Transverse colon (tissue), 4 donors: ENCODE data around the gene CCDC71. TPM values are rescaled to one million over a fixed set of nuclear protein-coding genes. Genes with fewer than 3 reads are reported as not detected.

Source experiments
- DNase-seq: peaks from one replicate; pipeline ENCODE4 v3.0.0-alpha.2; 2019
- H3K27ac ChIP-seq, 4 donors: fragments of 200-600 bp; sonication (generic); 2 replicates each; pipeline ENCODE4 v1.5.1; 2016 to 2018; ENCODE audit warnings: inconsistent platforms in 4 of 4
- H3K27me3 ChIP-seq: fragments of 200-600 bp; sonication (generic); 2 replicates; pipeline ENCODE4 v1.5.1; 2017; ENCODE audit warnings: inconsistent platforms
- H3K36me3 ChIP-seq, 4 donors: fragments of 200-600 bp; sonication (generic); 2 replicates each; pipeline ENCODE4 v1.5.1; 2017 to 2019; ENCODE audit warnings: inconsistent platforms in 4 of 4
- H3K4me1 ChIP-seq, 4 donors: fragments of 200-600 bp; sonication (generic); 2 replicates each; pipeline ENCODE4 v1.5.1; 2017 to 2020; ENCODE audit warnings: inconsistent platforms in 4 of 4
- H3K4me3 ChIP-seq, 4 donors: fragments of 200-600 bp; sonication (generic); 1 replicate in 1 of 4; 2 replicates in 3 of 4; pipeline versions ENCODE4 v1.5.1 to v1.6.1; 2017 to 2019; ENCODE audit warnings: inconsistent platforms in 4 of 4
- H3K9me3 ChIP-seq, 2 donors: fragments of 200-600 bp; sonication (generic); 2 replicates each; pipeline ENCODE4 v1.5.1; 2017 to 2019; ENCODE audit warnings: inconsistent platforms in 2 of 2
- EP300 ChIP-seq: sonication (generic); formaldehyde crosslinking; IDR thresholded peaks from one replicate; pipeline ENCODE4 v1.6.1; 2017; ENCODE audit warnings: antibody characterized with exemption, low read depth
- POLR2A ChIP-seq: fragments of 450-650 bp; IDR thresholded peaks from one replicate; pipeline ENCODE4 v1.6.1; 2016; ENCODE audit warnings: antibody characterized with exemption, mild to moderate bottlenecking, moderate library complexity
- POLR2AphosphoS5 ChIP-seq, 3 donors: sonication (generic); formaldehyde crosslinking; IDR thresholded peaks; one replicate each; pipeline ENCODE4 v1.6.1; 2016; ENCODE audit warnings: antibody characterized with exemption in 3 of 3
- WGBS, 2 donors: methylation state at CpG; one replicate each; pipeline ENCODE4 v1.1.5; 2018; ENCODE audit warnings: low coverage in 1 of 2; 5-methylcytosine and 5-hydroxymethylcytosine counted together
- in situ Hi-C, 4 donors: fragments of 200-750 bp; cut with MboI; loops; one replicate each; pipeline versions ENCODE4 v1.15.0 to v1.15.1; 2017; ENCODE audit warnings: low sequenced_read_pairs in 3 of 4, low pct_ligation_motif_present in 1 of 4, low pct_unique_long_range_greater_than_20kb in 1 of 4
- intact Hi-C: fragments of 100-400 bp; cut with DNase I; formaldehyde crosslinking; loops from one replicate; pipeline ENCODE4 v1.15.1; 2023; ENCODE audit warnings: low total_unique reads
- total RNA-seq, 4 donors: library from RNA; depleted of rRNA; stranded (reverse); fragments of >200 nt; gene quantifications; one replicate each; pipeline ENCODE4 v1.1.0, GENCODE V29; 2016
- TF ChIP-seq, protein P1 (sequence below), 5 experiments: fragments of 200-600 bp in 3 of 5; fragments of 450-650 bp in 2 of 5; sonication (generic) in 3 of 5; IDR thresholded peaks; 1 replicate in 2 of 5; 2 replicates in 3 of 5; pipeline ENCODE4 v1.5.1; 2016 to 2017; ENCODE audit warnings: antibody characterized with exemption in 5 of 5, inconsistent platforms in 3 of 5, mild to moderate bottlenecking in 2 of 5, moderate library complexity in 1 of 5

Gene CCDC71
- total RNA-seq, 4 donors from 2014 or later, result 26.2 to 33.9 (median 31.3) TPM

- no peak overlapping the region for H3K27ac ChIP-seq
- no peak overlapping the region for H3K4me3 ChIP-seq
- in situ Hi-C loops (no loop called here), intact Hi-C loops (no loop called here)
- H3K4me1 ChIP-seq, result peaks cover 0 to 26% (median 22%) of the 10 kb centered on the region in 4 donors
- no peaks in the 10 kb centered on the region for H3K9me3 ChIP-seq
- no peaks in the 10 kb centered on the region for H3K27me3 ChIP-seq
- TF ChIP-seq, protein P1, sequence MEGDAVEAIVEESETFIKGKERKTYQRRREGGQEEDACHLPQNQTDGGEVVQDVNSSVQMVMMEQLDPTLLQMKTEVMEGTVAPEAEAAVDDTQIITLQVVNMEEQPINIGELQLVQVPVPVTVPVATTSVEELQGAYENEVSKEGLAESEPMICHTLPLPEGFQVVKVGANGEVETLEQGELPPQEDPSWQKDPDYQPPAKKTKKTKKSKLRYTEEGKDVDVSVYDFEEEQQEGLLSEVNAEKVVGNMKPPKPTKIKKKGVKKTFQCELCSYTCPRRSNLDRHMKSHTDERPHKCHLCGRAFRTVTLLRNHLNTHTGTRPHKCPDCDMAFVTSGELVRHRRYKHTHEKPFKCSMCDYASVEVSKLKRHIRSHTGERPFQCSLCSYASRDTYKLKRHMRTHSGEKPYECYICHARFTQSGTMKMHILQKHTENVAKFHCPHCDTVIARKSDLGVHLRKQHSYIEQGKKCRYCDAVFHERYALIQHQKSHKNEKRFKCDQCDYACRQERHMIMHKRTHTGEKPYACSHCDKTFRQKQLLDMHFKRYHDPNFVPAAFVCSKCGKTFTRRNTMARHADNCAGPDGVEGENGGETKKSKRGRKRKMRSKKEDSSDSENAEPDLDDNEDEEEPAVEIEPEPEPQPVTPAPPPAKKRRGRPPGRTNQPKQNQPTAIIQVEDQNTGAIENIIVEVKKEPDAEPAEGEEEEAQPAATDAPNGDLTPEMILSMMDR (IDR thresholded peaks at IDR 0.05), result no peak
- no peak for TF ChIP-seq POLR2AphosphoS5 (IDR thresholded peaks at IDR 0.05)
- no peak for TF ChIP-seq POLR2A
- TF ChIP-seq EP300, result no peak
- DNase-seq, result no peak
- 60 to 64% methylated on average over 2 of the region's 2 CpGs for WGBS, 2 donors
- no peaks in the 10 kb centered on the region for H3K36me3 ChIP-seq
Observed at GRCh38 chr3:49177073-49177472, 10.9 kb upstream of the CCDC71 start.

GRCh38 chr3:49175530-49175929, 9.4 kb upstream of the CCDC71 start:
- no peaks in the 10 kb centered on the region for H3K36me3 ChIP-seq
- in situ Hi-C loops, result no loop called here
- 93% methylated on average over 4 of the region's 8 CpGs; no CpG with 5 or more reads in 1 of the 2 donors for WGBS, 2 donors
- H3K27me3 ChIP-seq, result no peaks in the 10 kb centered on the region
- H3K9me3 ChIP-seq, result no peaks in the 10 kb centered on the region
- TF ChIP-seq POLR2A, result no peak
- no peak for TF ChIP-seq EP300
- TF ChIP-seq POLR2AphosphoS5 (IDR thresholded peaks at IDR 0.05), result no peak
- TF ChIP-seq, protein P1 (IDR thresholded peaks at IDR 0.05), result no peak
- intact Hi-C loops, result no loop called here
- no peak overlapping the region for H3K4me3 ChIP-seq
- DNase-seq, result no peak
- peaks cover 5 to 35% (median 28%) of the 10 kb centered on the region in 4 donors for H3K4me1 ChIP-seq
- H3K27ac ChIP-seq, result no peak overlapping the region

DNA sequence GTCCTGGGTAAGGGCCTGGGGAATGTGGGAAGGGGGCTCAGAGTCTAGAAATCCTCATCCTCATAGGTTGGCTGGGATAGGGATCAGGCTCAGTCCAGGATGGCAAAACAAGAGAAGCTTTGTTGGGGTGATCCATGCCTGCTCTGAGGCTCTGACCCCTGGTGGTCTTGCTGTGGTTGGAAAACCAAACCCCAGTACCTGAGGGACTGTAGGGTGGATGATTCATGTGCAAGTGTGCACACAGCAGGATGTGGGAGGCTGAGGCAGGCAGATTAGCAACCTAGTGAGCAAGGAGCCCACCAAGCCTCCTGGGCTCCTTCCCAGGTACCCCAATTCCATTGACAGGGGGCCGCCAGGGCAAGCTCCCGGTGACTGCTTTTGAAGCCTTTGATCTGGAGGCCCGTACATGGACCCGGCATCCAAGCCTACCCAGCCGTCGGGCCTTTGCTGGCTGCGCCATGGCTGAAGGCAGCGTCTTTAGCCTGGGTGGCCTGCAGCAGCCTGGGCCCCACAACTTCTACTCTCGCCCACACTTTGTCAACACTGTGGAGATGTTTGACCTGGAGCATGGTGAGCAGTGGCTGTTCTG, 8.4 kb upstream of the CCDC71 start:
- Histone ChIP-seq H3K4me1 (peaks cover 8 to 36% (median 31%) of the 10 kb centered on the region in 4 donors), H3K36me3 (no peaks in the 10 kb centered on the region), H3K9me3 (no peaks in the 10 kb centered on the region), H3K27ac (peak overlapping the region in 2 of 4 donors; percentile 66 to 88), H3K4me3 (no peak overlapping the region), H3K27me3 (no peaks in the 10 kb centered on the region)
- WGBS, 2 donors, result 98 to 100% methylated on average over 1 to 9 of the region's 9 CpGs
- no peak for TF ChIP-seq POLR2AphosphoS5 (IDR thresholded peaks at IDR 0.05)
- TF ChIP-seq POLR2A, result no peak
- TF ChIP-seq EP300, result no peak
- TF ChIP-seq, protein P1 (IDR thresholded peaks at IDR 0.05), result no peak
- in situ Hi-C loops (loop anchor here in 2 of 4 donors (25.0 kb wide), 1 partner anchor 263 kb away; the partner anchor contains the start of gene NICN1 (in 2 of the 2)), intact Hi-C loops (loop anchor here (5.0 kb wide), 1 partner anchor 103 kb away; the partner anchor contains the start of gene C3orf62)
- DNase-seq, result no peak

DNA sequence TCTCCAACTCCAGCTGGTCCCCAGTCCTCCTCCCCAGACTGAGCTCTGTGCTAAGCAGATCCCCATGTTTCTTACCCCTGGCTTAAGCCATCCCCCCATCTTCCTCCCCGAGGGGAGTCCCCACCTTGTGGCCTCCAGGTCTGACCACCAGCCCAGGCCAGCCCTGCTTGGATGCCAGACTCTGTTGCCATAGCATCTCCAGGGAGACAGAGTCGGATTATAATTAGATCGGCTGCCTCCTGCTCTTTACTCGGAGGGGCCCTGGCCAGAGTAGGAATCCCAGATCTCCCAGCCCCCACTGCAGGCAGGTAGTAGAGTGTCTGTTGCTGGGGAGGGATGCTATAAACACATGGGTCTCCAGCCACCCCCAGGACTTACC, 7.7 kb upstream of the CCDC71 start:
- TF ChIP-seq, protein P1 (IDR thresholded peaks at IDR 0.05), result no peak
- no peaks in the 10 kb centered on the region for H3K9me3 ChIP-seq
- 51% methylated on average over 4 of the region's 4 CpGs; no CpG with 5 or more reads in 1 of the 2 donors for WGBS, 2 donors
- H3K27ac ChIP-seq, result peak overlapping the region; percentile 66 to 88 (median 83)
- H3K4me1 ChIP-seq, result peaks cover 8 to 36% (median 31%) of the 10 kb centered on the region in 4 donors
- no peak for DNase-seq
- no peaks in the 10 kb centered on the region for H3K36me3 ChIP-seq
- no peak overlapping the region for H3K4me3 ChIP-seq
- in situ Hi-C loops, result loop anchor here in 2 of 4 donors (25.0 kb wide), 1 partner anchor 264 kb away; the partner anchor contains the start of gene NICN1 (in 2 of the 2)
- intact Hi-C loops, result loop anchor here (5.0 kb wide), 1 partner anchor 104 kb away; the partner anchor contains the start of gene C3orf62
- H3K27me3 ChIP-seq, result no peaks in the 10 kb centered on the region
